RCC 7860 (cell line): ENCODE measurements around the gene ZFYVE28.

ENCODE experiments used
- DNase-seq: peaks from one replicate; pipeline ENCODE4 v3.0.0-alpha.2; 2015; ENCODE audit warnings: low spot score
- FAIRE-seq: peaks from 2 replicates; lab custom pipeline; 2012; peaks lifted over from hg19 to GRCh38; lab: Jason Lieb, UNC

The ZFYVE28 gene

DNA sequence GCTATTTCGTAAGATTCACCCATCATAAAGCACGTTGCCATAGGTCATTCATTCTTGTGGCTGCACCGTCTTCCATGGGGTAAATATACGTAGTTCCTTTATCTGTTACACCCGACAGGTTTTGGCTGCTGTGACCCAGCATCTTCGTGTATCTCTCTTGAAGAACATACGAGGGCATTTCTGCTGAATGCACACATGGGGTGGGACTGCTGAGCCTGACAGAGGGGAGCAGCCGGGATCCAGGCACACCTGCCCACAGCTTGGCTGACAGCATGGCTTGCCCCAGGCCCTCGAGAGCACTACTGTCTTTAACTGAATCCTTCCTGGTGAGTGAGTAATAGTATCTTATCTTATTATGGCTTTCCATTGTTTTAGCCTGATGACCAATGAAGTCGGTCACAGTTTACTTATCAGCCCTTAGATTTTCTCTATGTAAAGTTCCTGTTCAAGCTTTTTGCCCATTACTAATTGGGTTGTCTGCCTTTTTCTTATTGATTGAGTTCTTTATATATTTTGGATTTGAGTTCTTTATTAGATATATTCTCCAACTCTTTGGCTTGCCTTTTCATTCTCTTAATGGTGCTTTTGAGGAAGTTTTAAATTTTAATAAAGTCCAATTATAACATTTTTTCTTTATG lies 111.6 kb downstream of the ZFYVE28 start:
- FAIRE-seq (no peak), DNase-seq (no peak)

DNA sequence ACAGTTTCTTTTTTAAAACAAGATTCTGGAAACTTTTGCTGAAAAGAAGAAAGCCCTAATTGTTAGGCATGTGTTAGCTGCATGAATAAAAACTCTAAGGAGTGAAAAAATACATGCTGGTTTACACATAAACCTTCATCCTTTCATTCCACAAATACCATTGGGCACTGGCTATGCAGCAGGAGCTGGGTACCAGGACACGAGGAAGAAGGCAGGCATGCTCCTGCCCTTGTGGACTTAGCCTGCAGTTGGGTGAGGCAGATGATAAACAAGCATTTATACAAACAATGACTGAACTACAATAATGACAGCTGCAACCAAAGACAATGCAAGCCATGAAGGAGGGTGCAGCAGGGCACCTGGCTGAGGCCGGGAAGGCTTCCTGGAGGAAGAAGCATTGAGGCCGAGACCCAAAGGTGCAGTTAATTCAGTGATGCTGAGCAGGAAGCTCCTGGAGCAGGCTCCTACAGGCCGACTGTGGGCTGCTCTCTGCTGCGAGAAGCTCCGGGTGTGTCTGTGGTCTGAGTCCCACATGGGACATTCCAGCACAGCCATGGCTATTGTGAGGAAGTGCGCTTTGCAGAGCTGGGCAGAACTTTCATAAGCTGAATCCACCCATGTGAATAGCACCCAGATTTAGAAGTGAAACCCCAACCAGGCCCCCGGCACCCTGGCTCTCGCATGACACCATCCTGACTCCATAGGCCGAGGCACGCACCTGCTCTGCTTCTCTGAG lies 112.5 kb downstream of the ZFYVE28 start:
- FAIRE-seq (no peak), DNase-seq (no peak)

DNA sequence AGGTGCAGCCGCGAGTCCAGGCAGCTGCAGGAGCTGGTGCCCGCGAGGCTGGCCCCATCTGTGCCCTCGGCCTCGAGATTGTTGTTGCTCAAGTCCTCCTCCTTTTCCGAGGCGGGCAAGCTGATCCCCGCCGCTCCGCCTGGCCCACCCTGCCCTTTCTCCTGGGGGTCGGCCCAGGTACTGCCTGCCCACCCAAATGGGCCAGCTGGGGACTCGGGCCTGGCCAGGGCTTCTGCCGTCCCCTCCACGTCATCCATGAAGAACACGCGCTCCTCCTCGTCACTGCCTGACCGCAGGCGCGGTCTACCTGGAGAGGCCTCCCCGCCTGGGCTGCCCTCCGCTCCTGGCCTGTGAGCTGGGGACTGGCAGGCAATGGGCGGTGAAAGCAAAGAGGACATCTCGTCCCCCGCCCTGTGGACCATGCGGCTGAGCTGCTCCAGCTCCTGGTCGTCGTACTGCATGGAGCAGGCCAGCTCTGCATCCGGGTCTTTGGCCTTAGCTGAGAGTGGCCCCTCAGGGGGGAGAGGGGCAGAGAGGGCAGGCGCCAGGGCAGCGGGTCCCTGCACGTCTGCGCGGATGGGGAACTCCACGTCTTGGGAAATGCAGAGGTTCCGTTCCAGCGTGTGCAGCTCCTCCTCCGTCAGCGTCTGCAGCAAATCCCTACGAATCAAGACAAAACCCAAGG lies 113.4 kb downstream of the ZFYVE28 start:
- FAIRE-seq (no peak), DNase-seq (no peak)

DNA sequence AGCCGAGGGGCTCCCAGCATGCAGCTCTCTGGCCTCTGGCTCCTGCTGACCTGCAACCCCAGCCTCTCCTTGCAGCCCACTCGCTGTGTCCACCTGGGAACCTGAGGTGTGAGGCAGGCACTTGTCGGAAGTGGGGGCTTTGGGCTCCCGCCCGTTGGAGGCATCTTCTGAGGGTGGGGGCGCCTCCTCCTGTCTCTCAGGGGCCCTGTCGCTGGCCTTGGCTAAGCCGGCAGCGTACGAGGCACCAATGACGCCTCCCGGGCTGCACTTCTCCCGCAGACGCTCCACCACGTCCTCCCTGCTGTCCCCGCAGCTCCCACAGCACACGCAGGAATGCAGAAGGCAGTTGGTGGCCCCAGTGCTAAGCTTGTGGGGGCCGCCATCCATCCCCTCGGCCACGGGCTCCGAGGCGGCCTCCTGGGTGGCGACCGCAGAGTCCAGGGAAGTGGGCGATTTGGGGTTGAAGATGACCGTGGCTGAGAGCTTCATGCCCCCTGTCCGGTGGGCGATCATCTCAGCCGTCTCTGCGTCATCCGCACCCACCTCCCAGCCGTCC lies 114.0 kb downstream of the ZFYVE28 start:
- no peak for FAIRE-seq
- DNase-seq: no peak

DNA sequence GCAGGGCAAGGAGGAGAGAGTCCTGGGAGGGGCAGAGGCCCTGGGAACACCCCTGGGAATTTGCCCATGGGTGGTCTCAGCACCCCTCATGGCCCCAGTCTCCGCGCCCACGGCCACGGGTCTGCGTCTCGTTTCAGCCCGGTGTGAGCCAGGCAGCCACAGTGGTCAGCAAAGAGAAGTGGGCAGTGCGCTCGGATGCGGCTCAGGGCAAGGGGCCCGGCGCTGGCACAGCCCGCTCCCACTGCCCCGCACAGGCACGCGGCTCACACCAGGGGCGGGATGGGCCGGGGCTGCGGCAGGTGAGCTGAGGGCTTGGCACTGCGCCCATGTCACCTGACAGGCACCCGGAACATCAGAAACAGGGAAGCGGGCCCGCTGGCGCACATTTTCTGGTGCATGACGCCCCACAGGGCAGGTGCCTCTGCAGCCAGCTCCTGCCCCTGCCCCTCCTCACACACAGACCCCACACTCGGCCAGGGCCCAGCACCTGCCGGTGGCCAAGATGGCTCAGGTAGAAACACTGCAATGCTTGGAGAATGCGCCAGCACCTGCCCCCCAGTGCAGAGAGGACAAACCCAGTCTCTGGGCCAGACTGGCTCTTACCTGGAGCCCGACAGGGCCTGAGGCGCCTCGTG lies 114.6 kb downstream of the ZFYVE28 start:
- no peak for FAIRE-seq
- DNase-seq: no peak

DNA sequence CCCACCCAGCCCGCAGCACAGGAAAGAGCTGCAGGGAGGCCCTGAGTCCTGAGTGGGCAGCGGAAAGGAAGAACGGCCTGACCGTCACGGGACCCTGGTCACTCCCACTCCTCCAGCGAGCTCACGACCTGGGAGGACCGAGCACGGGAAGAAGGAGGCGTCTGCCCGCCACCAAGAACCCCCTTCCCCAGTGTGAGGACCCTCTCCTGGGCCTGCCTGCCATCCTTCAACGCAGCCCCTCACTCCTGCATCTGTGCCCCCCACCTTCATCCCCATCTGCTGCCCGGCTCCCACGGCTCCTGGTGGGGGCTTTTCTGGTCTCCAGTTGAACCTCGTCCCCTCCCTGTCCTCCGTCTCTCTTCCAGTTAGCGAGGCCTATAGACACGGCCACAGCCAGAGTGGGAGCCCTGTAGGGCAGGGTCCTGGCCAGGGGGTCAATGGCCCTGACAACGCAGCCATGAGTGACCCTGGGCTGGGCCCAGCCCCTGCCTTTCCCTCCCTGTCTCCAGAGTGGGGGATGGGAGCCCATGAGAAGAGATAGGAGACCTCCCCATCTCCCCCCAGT lies 115.2 kb downstream of the ZFYVE28 start:
- FAIRE-seq (no peak), DNase-seq (no peak)

DNA sequence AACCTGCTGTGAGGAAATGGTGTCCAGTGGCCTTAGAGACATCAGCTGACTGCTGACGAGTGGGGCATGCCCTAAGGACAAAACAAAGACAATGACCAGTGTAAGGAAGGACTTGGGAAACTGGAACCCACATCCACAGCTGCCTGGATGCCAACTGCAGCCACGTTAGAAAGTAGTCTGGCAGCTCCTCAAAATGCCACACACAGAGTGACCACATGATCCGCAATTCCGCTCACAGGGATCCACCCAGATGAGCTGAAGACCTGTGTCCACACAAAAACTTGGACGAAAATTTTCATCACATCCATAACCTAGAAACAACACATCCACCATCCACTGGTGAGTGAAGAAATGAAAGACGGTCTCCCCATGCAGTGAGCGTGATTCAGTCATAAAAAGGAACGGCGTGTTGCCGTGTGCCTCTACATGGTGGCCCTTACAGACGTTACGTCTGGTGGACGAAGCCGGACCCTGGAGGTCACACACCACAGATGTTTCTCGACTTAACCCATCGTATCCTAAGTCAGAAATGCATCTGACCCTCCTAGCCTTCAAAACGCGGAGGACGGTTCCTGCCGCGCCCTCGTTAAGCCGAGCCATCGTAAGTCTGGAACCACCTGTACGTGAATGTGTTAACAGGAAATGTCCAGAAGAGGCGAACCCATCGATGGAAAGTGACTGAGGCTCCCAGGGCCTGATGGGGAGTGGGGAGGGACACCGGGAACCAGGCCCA lies 115.9 kb downstream of the ZFYVE28 start:
- DNase-seq: no peak
- FAIRE-seq: no peak

DNA sequence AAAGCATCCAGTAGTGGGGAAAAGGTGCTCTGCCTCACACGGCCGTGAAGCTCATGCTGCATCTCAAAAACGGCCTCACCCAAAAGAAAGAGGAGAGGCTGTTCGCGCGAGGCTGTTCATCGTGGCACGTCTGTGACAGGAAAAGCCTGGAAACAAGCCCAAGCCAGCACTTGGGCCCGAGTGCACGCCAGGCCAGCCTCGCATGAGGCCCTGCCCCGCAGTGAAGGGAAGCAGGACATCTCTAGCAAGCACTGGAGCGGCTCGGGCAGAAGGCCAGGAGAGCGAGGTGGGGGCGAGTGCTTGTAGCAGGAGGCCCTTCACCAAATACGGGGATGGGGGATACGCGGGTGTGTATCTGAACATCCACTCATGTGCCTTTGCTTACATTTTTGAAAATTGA lies 116.6 kb downstream of the ZFYVE28 start:
- FAIRE-seq (no peak), DNase-seq (no peak)

DNA sequence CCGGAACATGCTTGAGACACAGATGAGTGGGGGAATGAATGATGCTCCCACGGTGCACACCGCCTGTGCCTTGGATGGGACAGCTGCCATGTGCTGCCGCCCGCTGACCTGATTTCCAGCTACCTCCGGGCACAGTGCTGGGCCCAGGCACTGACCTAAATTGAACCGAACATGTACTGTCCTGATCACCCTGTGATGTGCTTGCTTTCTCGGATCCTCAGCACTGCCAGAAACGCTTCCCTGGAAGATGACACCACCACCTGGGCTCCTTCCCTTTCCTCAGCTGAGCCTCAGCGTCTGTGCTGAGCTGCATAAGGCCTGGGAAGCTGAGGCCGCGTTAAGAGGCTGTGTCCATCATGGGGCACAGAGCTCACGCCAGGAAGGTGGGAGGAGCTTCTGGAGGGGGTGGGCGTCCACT lies 117.2 kb downstream of the ZFYVE28 start:
- no peak for FAIRE-seq
- no peak for DNase-seq

DNA sequence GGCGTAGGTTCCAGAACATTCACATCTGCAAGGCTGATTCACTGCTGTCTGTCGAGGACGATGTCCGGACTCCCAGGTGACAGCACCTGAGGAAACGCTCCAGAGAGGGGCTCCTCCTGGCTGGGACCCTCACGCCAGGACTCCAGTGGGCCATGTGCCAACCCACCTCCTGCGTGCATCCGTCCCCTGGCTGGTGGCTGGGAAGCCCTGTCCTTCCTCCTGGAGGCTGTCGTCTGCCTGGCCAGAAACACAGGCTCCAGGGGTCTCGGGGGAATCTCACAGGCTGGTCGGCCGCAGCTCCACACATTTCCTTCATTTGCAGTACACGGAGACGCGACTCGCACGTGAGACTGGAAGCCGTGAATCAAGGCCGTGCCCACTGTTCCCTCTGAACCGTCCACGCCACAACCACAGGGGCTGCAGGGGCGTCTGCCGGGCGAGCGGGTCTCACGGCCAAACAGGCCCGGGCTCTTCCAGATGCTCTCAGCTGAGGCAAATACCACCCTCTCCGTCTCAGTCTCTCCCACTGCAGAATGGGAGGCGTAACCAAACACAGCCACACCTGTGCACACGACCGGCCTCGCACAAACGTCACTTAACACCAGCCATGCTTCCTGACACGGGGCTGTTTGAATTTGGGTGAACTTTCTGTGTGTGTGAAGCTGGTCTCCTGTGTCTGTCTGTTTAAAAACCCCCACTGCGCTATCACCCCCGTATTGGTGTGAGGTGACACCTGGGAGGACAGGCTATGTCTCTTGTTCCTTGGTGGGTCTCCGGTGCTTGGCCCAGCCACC lies 117.8 kb downstream of the ZFYVE28 start:
- DNase-seq (no peak), FAIRE-seq (no peak)

DNA sequence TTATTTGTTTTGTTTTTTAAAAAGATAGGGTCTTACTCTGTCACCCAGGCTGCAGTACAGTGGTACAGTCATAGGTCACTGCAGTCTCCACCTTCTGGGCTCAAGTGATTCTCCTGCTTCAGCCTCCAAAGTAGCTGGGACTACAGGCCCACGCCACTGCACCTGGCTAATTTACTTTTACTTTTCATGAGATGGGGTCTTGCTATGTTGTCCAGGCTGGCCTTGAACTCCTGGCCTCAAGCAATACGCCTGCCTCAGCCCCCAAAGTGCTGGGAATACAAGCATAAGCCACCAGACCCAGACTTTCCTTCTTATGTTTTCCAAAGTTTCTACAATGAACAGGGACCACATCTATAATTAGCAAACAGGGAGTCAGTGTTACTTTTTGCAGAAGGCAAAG lies 118.7 kb downstream of the ZFYVE28 start:
- FAIRE-seq (no peak), DNase-seq (no peak)

DNA sequence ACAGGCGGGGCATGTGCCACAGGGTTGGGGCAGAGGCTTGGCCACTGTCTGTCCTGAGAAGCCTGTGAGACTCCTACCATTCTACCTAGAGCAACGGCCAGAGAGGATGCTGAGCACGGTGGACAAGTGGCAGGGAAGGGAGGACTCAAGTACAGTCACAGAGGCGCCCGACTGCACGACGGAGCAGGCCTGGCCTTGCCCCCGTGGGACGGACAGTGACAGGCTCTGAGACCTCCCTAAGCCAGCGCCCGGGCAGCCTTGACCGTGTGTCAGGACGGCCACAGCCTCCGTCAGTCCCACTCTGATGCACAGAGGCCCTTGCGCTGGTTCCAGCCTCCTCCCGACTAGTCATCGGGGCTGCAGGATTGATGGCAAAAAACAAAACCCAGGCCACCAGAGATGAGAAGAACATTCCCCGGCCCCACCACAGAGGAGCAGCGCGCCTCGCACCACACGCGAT lies 119.9 kb downstream of the ZFYVE28 start:
- DNase-seq (no peak), FAIRE-seq (no peak)

DNA sequence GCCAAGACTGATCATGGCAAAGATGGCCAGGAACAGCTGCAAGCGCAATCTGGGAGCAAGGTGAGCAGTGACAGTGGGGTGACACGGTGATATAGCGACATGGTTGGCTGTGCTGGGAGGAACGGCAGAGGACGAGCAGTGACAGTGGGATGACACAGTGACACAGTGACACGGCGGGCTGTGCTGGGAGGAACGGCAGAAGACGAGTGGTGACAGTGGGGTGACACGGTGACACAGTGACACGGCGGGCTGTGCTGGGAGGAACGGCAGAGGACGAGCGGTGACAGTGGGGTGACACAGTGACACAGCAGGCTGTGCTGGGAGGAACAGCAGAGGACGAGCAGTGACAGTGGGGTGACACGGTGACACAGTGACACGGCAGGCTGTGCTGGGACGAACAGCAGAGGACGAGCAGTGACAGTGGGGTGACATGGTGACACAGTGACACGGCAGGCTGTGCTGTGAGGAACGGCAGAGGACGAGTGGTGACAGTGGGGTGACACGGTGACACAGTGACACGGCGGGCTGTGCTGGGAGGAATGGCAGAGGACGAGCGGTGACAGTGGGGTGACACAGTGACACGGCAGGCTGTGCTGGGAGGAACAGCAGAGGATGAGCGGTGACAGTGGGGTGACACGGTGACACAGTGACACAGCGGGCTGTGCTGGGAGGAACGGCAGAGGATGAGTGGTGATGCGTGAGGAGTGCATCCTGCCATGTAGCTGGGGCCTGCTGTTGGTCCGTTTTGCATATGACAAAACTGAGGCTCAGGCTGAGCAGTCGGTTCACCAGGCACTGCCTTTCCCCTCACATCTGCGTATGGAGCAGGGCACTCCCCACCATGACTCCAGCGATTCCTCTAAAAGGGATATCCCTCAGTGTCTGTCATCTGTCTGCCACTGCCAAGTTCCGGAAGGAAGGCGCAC lies 120.6 kb downstream of the ZFYVE28 start:
- no peak for DNase-seq
- no peak for FAIRE-seq

DNA sequence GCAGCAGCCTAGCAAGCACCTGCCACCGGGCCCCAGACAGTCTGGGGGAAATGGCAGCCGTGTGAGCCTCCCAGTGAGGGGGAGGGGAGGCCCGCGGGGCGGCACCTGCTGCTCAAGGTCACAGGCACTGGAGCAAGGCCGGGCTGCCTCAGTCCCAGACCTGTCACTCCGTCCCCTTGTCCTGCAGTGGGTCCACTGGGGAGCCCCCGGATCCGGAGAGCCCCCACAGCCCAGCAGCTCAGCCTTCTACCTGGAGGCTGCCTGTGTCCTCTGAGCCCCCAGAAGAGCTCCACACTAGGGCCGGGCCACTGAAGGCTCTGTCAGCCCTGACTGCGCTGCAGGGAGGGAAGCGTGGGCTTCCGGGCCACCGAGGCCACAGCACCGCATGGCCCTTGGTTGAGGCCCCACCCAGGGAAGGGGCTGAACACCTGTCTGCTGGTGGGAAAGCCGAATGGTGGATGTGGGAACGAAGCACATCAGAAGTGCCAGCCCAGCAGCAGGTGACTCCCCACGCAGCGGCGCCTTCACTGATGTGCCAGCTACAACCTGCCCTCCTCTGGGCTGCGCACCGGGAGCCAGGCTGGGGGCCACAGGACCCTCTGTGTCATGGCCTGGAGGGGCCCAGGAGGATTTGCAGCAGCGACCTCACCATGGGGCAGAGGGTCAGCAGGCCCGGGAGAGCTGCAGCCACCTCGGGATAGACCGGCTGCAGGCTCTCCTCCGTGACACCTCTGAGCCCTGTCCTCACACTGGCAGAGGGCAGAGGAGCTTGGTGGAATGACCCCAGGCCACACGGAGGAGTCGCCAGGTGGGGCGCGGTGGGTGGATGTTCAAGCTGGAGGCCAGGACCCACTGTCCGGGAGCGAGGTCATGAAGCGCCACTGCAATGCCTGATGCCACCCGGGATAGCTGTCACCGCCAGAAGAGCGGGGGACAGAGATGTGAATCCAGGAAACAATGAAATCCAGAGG lies 121.5 kb downstream of the ZFYVE28 start:
- DNase-seq (no peak), FAIRE-seq (no peak)

DNA sequence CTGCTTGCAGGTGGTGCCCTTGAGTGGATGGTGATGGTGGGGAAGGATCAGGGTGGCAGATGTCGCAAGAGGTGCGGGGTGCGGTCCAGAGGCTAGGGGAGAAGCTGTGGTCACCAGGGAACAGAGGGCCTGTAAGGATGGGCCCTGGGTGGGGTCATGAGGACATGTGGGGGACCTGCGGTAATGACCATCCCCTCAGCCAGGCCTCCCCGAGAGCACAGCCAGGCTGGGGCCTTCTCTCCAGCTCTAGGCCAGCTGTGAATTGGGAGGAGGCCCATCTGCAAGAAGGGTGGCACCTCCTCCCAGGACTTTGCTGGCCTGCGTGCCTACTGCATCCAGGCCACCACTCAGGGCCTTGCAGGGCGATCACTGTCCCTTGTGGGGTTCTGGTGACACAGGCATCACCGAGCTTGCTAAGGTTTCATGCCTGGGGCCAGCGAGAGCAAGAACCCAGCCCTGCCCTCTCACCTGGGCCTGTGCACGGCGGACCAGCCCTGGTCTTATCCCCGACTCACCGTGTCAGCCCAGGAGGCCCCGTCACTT lies 122.5 kb downstream of the ZFYVE28 start:
- DNase-seq: no peak
- FAIRE-seq: no peak

DNA sequence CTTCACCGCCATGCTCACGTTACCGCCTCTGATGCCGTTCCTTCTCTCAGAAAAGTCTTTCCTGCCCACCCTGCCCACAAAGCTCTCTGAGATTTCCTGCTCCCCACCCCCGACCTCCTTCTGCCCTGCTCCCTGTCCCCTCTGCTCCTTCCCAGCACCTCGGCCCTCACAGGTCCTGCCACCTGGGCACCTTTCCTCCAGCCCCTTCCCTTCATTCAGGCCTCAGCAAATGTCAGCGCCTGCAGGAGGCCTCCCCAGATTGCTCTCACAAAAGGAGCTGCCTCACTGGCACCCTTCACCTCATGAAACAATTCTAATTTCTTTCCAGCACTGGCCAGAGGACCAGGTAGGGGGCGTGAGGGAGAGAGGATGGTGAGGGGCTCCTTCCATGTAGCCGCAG lies 122.9 kb downstream of the ZFYVE28 start:
- FAIRE-seq: no peak
- no peak for DNase-seq

DNA sequence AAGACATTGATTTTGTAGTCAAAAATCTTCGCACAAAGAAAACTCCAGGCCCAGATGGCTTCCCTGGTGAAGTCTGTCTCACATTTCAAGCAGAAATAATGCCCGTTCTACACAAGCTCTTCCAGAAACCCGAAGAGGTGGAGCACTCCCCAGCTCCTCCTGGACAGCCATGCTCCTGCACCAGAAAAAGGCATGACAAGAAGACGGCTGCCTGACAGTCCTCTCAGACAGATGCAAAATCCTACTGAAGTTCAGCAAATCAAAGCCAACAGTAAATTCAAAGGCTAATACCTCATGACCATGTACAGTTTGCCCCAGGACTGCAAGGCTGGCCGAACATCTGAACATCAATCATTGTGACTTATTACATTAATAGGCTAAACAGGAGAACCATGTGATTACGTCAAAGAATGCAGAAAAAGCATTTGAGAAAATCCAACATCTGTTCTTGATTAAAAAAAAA lies 125.8 kb downstream of the ZFYVE28 start:
- no peak for FAIRE-seq

More for the DNA sequence above, 125.8 kb downstream of the ZFYVE28 start:
- no peak for DNase-seq
